BJ (cell line): Measurements from ENCODE around the gene ZNF548. TPM values are rescaled to one million over a fixed set of nuclear protein-coding genes. Genes with fewer than 3 reads are reported as not detected.
"Not testable (repeated sequence)": the region's sequence is repeated elsewhere in the genome, so short reads cannot be mapped to it uniquely, and the experiment has no call there.

ENCODE experiments used
- CTCF ChIA-PET: fragments of 350-600 bp; formaldehyde crosslinking; extraction: SDS; loops from one replicate; lab custom pipeline; 2021; ENCODE audit warnings: antibody characterized with exemption, inconsistent platforms; lab: Yijun Ruan, JAX
- POLR2A ChIA-PET: fragments of 300-600 bp; sonication (Branson Sonifier 250); formaldehyde crosslinking; extraction: SDS; loops from one replicate; lab custom pipeline; 2021; ENCODE audit warnings: antibody characterized with exemption; lab: Charles Lee
- DNase-seq: peaks from one replicate; pipeline ENCODE4 v3.0.0-alpha.2; 2011; ENCODE audit warnings: low read depth
- H3K27me3 ChIP-seq: 2 replicates; pipeline ENCODE4 v1.6.0; 2011; ENCODE audit warnings: low read length; ENCODE audit not compliant: control insufficient read depth, insufficient read depth
- H3K36me3 ChIP-seq: 2 replicates; pipeline ENCODE4 v1.5.1; 2011; ENCODE audit warnings: low read length; ENCODE audit not compliant: control insufficient read depth, insufficient read depth
- H3K4me3 ChIP-seq: 2 replicates; pipeline ENCODE4 v1.5.1; 2011; ENCODE audit warnings: low read depth, mild to moderate bottlenecking, control low read depth, low read length
- polyA plus RNA-seq: library from polyadenylated mRNA; depleted of rRNA; stranded (reverse); fragments of >200 nt; gene quantifications from 2 replicates; pipeline ENCODE4 v1.2.3, GENCODE V29; 2011
- TF ChIP-seq, protein P1 (sequence below): IDR thresholded peaks from 2 replicates; pipeline ENCODE4 v1.5.1; 2011; ENCODE audit warnings: low read depth, mild to moderate bottlenecking, control low read depth, inconsistent platforms, low read length, moderate library complexity; ENCODE audit not compliant: insufficient read depth

The ZNF548 gene
- polyA plus RNA-seq, 1 experiment: 12.7 TPM

DNA sequence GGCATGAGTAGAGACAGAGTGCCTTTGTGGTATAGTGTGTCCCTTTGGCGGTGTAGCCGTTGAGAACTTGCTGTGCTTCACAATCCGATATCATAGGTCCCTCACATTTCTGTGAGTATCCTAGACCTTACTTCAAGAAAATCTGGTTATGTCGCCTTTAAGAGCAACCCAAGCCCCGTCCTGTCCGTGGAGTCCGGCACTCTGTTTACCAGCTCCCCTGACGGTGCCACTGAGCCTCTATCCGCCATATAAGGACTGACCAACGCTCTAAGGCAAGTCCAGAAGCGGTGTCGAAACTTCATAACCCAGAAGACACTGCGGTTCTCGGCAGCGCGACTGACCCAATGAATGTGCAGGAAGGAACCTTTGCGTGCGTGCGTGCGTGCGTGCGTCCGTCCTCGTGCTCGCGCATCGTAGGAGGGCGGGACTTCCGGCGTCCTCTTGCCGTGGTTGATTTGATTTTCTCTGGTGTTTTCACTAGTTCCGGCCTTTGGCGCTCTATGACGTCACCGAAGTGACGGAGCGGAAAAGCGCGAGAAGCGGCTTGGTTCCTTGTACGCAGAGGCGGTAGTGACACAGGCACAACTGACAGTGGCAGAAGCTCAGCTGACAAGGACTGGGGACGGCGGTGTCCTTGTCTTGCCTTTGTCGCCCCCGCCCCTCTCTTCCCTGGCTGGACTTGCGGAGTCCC is 26.5 kb upstream of the ZNF548 start, which contains the start of the genes TRAPPC2B and ZNF547:
Gene TRAPPC2B, plus strand, starts transcription at position 555 of the 691 bp plus-strand sequence. CDS start 1,283 bp downstream, outside the sequence.
Gene ZNF547, plus strand, starts transcription at position 555 of the 691 bp plus-strand sequence. CDS start 5,005 bp downstream, outside the sequence.
- Histone ChIP-seq H3K36me3 (0 out of 2 replicates have a peak, but pooled peaks cover 2% of the 10 kb centered on the region), H3K4me3 (peak within 1 kb of the TSS; percentile 87), H3K27me3 (no peaks in the 10 kb centered on the region)
- ChIA-PET CTCF (no interaction called here), POLR2A (interaction anchor here (0.6 to 1.3 kb wide), 2 partner anchors 12 to 26 kb away, joined by 3 to 4 read pairs; partner anchors contain the start of genes ZNF304 and ZNF548)
- TF ChIP-seq, protein P1, sequence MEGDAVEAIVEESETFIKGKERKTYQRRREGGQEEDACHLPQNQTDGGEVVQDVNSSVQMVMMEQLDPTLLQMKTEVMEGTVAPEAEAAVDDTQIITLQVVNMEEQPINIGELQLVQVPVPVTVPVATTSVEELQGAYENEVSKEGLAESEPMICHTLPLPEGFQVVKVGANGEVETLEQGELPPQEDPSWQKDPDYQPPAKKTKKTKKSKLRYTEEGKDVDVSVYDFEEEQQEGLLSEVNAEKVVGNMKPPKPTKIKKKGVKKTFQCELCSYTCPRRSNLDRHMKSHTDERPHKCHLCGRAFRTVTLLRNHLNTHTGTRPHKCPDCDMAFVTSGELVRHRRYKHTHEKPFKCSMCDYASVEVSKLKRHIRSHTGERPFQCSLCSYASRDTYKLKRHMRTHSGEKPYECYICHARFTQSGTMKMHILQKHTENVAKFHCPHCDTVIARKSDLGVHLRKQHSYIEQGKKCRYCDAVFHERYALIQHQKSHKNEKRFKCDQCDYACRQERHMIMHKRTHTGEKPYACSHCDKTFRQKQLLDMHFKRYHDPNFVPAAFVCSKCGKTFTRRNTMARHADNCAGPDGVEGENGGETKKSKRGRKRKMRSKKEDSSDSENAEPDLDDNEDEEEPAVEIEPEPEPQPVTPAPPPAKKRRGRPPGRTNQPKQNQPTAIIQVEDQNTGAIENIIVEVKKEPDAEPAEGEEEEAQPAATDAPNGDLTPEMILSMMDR: no peak
- peak; percentile 99 for DNase-seq

DNA sequence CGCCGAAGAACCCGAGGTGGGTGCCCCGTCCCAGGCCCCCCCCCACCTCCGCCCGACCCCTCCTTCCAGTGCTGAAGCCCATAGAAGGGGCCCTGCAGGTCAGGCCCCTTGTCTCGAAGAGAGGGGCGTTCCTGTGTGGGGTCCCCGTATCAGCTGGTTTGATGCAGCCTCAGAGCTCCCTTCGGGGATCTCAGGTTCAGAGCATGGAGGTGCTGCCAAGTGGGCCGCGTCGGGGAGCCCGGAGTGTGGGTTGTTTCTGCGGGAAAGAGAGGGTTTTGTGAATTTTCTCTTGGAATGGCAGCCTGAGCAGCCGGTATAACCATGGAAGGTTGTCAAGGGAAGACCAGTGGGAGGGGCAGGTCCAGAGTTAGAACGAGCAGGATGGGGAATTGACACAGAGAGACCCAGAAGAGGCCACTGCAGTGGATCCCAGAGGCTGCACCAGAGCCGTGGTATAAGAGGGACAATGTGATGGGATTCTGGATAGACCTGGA is 25.9 kb upstream of the ZNF548 start:
- Histone ChIP-seq H3K36me3 (0 out of 2 replicates have a peak, but pooled peaks cover 2% of the 10 kb centered on the region), H3K27me3 (no peaks in the 10 kb centered on the region), H3K4me3 (peak overlapping the region; percentile 87)
- DNase-seq: no peak
- ChIA-PET POLR2A (interaction anchor here (1.3 kb wide), 1 partner anchor 13 kb away, joined by 4 read pairs; the partner anchor contains the start of gene ZNF304), CTCF (no interaction called here)
- TF ChIP-seq, protein P1: no peak

GRCh38 chr19:57366776-57367175 is 22.9 kb upstream of the ZNF548 start:
- ChIA-PET CTCF (interaction anchor here (0.6 to 2.0 kb wide), 2 partner anchors 19 to 149 kb away, joined by 3 to 5 read pairs; no protein-coding TSS in a partner anchor), POLR2A (interaction anchor here (0.6 kb wide), 1 partner anchor 129 kb away, joined by 5 read pairs; no protein-coding TSS in a partner anchor)

DNA sequence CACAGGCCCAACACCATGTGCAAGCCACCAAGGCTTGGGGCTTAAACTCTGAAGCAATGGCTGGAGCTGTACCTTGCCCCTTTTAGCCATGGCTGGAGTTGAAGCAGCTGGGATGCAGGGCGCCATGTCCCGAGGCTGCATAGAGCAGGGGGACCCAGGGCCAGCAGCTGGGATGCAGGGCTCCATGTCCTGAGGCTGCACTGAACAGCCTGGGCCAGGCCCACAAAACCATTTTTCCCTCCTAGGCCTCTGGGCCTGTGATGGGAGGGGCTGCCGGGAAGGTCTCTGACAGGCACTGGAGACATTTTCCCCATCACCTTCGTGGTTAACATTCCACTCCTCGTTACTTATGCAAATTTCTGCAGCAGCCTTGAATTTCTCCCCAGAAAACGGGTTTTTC is 15.5 kb upstream of the ZNF548 start:
- no peaks in the 10 kb centered on the region for H3K27me3 ChIP-seq
- ChIA-PET POLR2A (no interaction called here), CTCF (no interaction called here)
- H3K4me3 ChIP-seq: no peak overlapping the region
- H3K36me3 ChIP-seq: peaks cover 21% of the 10 kb centered on the region
- TF ChIP-seq, protein P1: no peak
- DNase-seq: no peak

More at GRCh38 chr19:57366776-57367175, 22.9 kb upstream of the ZNF548 start:
- H3K4me3 ChIP-seq: no peak overlapping the region
- DNase-seq: no peak
- no peaks in the 10 kb centered on the region for H3K27me3 ChIP-seq
- peaks cover 4% of the 10 kb centered on the region; the same call in 1 of the 2 replicates for H3K36me3 ChIP-seq
- TF ChIP-seq, protein P1: no peak

GRCh38 chr19:57374647-57375046 is 15.0 kb upstream of the ZNF548 start:
- CTCF ChIA-PET, POLR2A ChIA-PET: not testable (repeated sequence)
- H3K36me3 ChIP-seq: peaks cover 21% of the 10 kb centered on the region

More at GRCh38 chr19:57374647-57375046, 15.0 kb upstream of the ZNF548 start:
- not testable (repeated sequence) for H3K4me3 ChIP-seq, DNase-seq, H3K27me3 ChIP-seq
